T-helper 17 cell (primary cell): ENCODE results near the gene BBC3. TPM values are rescaled to one million over a fixed set of nuclear protein-coding genes. Genes with fewer than 3 reads are reported as not detected.

Source experiments
- ATAC-seq: fragments of 150-1000 bp; cut with Tn5 transposase; 2 replicates; pipeline ENCODE4 v1.10.0; 2021; ENCODE audit warnings: mild to moderate bottlenecking, moderate library complexity
- DNase-seq, 3 donors: peaks; one replicate each; pipeline versions ENCODE4 v3.0.0 to v3.0.0-alpha.2; 2020 to 2021
- H3K9me3 ChIP-seq: one replicate; pipeline ENCODE4 v1.7.0; 2013; ENCODE audit warnings: low read length, mild to moderate bottlenecking; ENCODE audit not compliant: control insufficient read depth, poor library complexity, severe bottlenecking
- H3K27ac Mint-ChIP-seq: one replicate; pipeline ENCODE4 v1.8.0; 2022; ENCODE audit warnings: mild to moderate bottlenecking, moderate library complexity, mixed read lengths
- H3K27me3 Mint-ChIP-seq: one replicate; pipeline ENCODE4 v1.8.0; 2022; ENCODE audit warnings: mixed read lengths
- H3K36me3 Mint-ChIP-seq: one replicate; pipeline ENCODE4 v1.8.0; 2022; ENCODE audit warnings: low read depth, mixed read lengths
- H3K4me1 Mint-ChIP-seq: one replicate; pipeline ENCODE4 v1.8.0; 2022; ENCODE audit warnings: mild to moderate bottlenecking, mixed read lengths
- H3K4me3 Mint-ChIP-seq: one replicate; pipeline ENCODE4 v1.8.0; 2022; ENCODE audit warnings: mild to moderate bottlenecking, moderate library complexity, mixed read lengths
- total RNA-seq, 4 donors: library from RNA in 2 of 4; stranded (reverse) in 2 of 4; gene quantifications; one replicate each; pipeline ENCODE4 v1.2.3 and lab custom pipeline; 2022 to 2026

The BBC3 gene
- total RNA-seq, 2 donors from 2014 or later = 32.4 to 40.2 TPM

DNA sequence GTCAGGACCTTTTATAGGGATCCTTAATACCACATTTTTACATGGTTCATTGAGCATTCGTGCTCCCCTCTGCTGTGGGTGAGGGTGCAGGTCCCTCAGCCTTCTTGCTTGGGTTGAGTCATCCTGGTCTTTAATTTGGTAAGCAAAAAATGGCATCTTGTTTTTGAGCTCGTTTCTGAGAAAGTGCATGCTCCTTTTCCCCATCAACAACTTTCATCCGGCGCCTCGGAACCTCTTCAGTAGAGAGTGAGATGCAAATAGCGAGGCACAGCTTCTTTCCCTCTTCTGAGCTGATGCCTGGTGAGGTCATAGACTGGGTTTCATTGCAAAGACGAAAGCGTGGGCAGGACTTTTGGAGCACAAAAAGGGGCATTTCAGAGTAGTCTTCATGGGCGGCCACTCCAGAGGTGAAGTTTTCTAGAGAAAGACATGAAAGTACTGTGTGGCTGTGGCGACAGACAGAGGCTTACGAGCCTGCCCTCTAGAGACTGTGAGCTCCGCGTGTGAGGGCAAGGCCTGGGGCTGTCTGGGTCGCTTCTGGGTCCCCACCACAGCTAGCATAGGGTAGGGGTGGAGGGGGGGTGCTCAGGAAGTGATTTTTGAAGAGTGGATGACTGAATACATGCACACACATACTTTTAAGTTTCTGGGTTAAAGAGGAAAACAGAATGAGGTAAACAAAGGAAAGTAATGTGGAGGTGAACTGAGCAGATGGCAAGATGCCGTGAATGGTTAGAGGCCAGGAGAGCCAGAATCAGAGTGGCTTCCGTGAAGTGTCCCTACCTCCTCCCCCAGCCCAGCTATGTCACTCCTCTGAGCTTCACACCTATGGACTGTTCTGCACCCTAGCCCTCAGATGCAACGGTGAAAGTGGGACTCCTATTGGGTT lies 44.3 kb downstream of the BBC3 start:
- H3K4me1 Mint-ChIP-seq = peaks cover 45% of the 10 kb centered on the region

DNA sequence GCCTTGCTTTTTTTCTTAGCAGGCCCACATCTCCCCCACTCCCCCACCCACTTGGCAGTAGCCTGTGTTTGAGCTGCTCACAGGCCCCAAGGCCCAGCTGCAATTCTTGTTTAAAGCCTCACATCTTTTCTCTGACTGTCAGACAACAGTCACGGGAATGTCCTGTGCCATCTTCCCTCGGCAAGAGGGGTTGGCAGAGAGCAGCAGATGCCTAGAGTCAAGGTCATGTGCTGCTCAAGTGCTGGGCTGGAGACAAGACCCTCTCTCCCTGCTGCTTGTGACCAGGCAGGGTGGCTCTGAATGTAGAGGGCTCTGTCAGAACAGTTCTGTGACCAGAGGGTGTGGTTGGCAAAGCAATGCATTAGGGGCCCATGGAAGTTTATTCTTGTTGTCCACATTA lies 47.4 kb downstream of the BBC3 start:
- no peaks in the 10 kb centered on the region for H3K27me3 Mint-ChIP-seq
- DNase-seq (no peak), ATAC-seq (no peak)
- H3K27ac Mint-ChIP-seq = peak overlapping the region; percentile 93
- no peak overlapping the region for H3K4me3 Mint-ChIP-seq
- no peaks in the 10 kb centered on the region for H3K36me3 Mint-ChIP-seq
- H3K9me3 ChIP-seq = no peaks in the 10 kb centered on the region
- peaks cover 48% of the 10 kb centered on the region for H3K4me1 Mint-ChIP-seq

More for the DNA sequence above, 44.3 kb downstream of the BBC3 start:
- Mint-ChIP-seq H3K4me3 (peak overlapping the region; percentile 83), H3K27me3 (no peaks in the 10 kb centered on the region), H3K36me3 (peaks cover 2% of the 10 kb centered on the region), H3K27ac (peak overlapping the region; percentile 96)
- peak; percentile 27 to 65 (median 47) for DNase-seq
- H3K9me3 ChIP-seq = no peaks in the 10 kb centered on the region
- ATAC-seq = peak; percentile 87

- H3K27ac Mint-ChIP-seq = peak overlapping the region; percentile 60
- no peaks in the 10 kb centered on the region for H3K9me3 ChIP-seq
- ATAC-seq (no peak), DNase-seq (no peak)
- no peaks in the 10 kb centered on the region for H3K27me3 Mint-ChIP-seq
- no peaks in the 10 kb centered on the region for H3K36me3 Mint-ChIP-seq
- H3K4me1 Mint-ChIP-seq = peaks cover 50% of the 10 kb centered on the region
- H3K4me3 Mint-ChIP-seq = no peak overlapping the region
These were observed 51.2 kb downstream of the BBC3 start for GRCh38 chr19:47179653-47180310.

DNA sequence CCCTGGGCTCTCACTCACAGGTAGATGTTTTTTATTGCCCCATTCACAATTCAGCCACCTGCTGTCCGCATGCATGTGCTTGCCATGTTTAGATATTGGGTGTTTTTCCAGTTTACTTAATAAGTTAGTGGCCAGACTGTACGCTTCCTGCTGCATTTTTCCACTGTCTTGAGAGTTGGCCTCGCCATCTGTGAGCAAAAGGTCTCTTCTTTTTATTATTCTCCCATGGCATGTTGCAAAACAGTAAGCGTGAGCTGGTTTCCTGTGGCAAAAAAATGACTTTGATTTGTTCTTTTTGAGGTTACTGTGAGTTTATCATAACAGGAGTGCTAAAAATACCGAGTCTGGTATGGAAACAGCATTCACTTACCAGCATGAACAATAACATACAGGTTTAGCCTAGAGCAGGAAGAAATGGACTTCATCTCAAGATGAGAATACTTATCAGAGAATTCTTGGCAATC lies 54.3 kb downstream of the BBC3 start:
- DNase-seq (peak in 1 of 3 donors; percentile 13), ATAC-seq (peak; percentile 90)
- H3K27ac Mint-ChIP-seq = peak overlapping the region; percentile 91
- peak overlapping the region; percentile 73 for H3K4me3 Mint-ChIP-seq
- H3K27me3 Mint-ChIP-seq = no peaks in the 10 kb centered on the region
- no peaks in the 10 kb centered on the region for H3K36me3 Mint-ChIP-seq
- H3K4me1 Mint-ChIP-seq = peaks cover 41% of the 10 kb centered on the region
- no peaks in the 10 kb centered on the region for H3K9me3 ChIP-seq

- H3K4me3 Mint-ChIP-seq = peak overlapping the region; percentile 73
- H3K9me3 ChIP-seq = no peaks in the 10 kb centered on the region
- H3K27ac Mint-ChIP-seq = peak overlapping the region; percentile 91
- ATAC-seq (no peak), DNase-seq (no peak)
- H3K27me3 Mint-ChIP-seq = no peaks in the 10 kb centered on the region
- H3K36me3 Mint-ChIP-seq = no peaks in the 10 kb centered on the region
- H3K4me1 Mint-ChIP-seq = peaks cover 41% of the 10 kb centered on the region
These were observed 54.9 kb downstream of the BBC3 start for GRCh38 chr19:47176071-47176626.

DNA sequence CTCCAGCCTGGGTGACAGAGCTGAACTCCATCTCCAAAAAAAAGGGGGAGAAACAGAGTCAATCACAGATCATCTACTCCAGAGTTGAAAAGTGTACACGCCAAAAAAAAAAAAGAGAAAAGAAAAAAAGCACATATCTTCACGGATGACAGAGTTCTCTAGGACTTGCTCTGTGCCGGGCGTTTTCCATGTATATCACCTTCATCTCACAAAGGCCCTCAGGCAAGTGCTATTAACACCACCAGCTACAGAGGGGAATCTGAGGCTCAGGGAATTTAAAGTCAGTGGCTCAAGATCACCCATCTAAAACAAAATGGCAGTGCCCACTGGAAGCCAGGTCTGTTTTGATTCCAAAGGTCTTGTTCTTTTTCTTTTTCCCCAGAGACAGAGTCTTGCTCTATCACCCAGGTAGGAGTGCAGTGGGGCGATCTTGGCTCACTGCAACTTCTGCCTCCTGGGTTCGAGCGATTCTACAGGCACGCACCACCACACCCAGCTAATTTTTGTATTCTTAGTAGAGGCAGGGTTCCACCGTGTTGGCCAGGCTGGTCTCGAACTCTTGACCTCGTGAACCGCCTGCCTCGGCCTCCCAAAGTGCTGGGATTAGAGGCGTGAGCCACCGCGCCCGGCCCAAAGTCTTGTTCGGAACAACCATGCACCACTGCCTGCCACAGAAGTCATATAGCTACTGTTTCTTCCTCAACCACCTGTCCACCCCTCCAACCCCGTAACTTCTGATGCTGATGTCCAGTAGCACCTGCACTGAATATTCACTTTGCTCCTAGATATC lies 58.1 kb downstream of the BBC3 start:
- H3K27ac Mint-ChIP-seq = peak overlapping the region; percentile 27
- no peak for DNase-seq
- no peaks in the 10 kb centered on the region for H3K9me3 ChIP-seq
- no peaks in the 10 kb centered on the region for H3K36me3 Mint-ChIP-seq
- no peak overlapping the region for H3K4me3 Mint-ChIP-seq
- peaks cover 26% of the 10 kb centered on the region for H3K4me1 Mint-ChIP-seq
- H3K27me3 Mint-ChIP-seq = no peaks in the 10 kb centered on the region
- no peak for ATAC-seq

Other genes starting within 250 kb of the BBC3 start
- gene NPAS1, start 211.4 kb downstream of the BBC3 start, total RNA-seq = under 1 TPM; 0.47 to 0.76 TPM
- gene TMEM160, start 182.6 kb downstream of the BBC3 start, total RNA-seq = 10 to 100 TPM; 22.2 to 26.1 TPM
- gene ZC3H4, start 117.4 kb downstream of the BBC3 start, total RNA-seq = 10 to 100 TPM; 58.4 to 60.7 TPM
- 10 to 100 TPM; 36.2 to 37.0 TPM for gene SAE1, start 100.4 kb downstream of the BBC3 start, total RNA-seq
- gene CCDC9, start 25.3 kb upstream of the BBC3 start, total RNA-seq = 10 to 100 TPM; 35.6 to 53.7 TPM
- 1 to 10 TPM; 9.2 to 9.9 TPM for gene INAFM1, start 43.7 kb upstream of the BBC3 start, total RNA-seq
- 10 to 100 TPM in 1 of 2 donors, 1 to 10 TPM in 1; 2.2 to 11.3 TPM for gene C5AR1, start 78.7 kb upstream of the BBC3 start, total RNA-seq
- gene C5AR2, start 101.0 kb upstream of the BBC3 start, total RNA-seq = 1 to 10 TPM in 1 of 2 donors, under 1 TPM in 1; 0.70 to 1.4 TPM
- gene DHX34, start 118.1 kb upstream of the BBC3 start, total RNA-seq = 10 to 100 TPM in 1 of 2 donors, 1 to 10 TPM in 1; 9.1 to 11.2 TPM
- under 1 TPM in 1 of 2 donors, not detected in 1; 0.34 TPM for gene MEIS3, start 188.3 kb upstream of the BBC3 start, total RNA-seq
- gene SLC8A2, start 240.7 kb upstream of the BBC3 start, total RNA-seq = not detected